Right cardiac atrium (tissue), 5 donors: ENCODE data around the gene PPM1H. TPM values are rescaled to one million over a fixed set of nuclear protein-coding genes. Genes with fewer than 3 reads are reported as not detected.

ENCODE experiments used
- ATAC-seq, 2 donors: fragments of 200-7000 bp; cut with Tn5 transposase; one replicate each; pipeline versions ENCODE4 v1.8.0 to v1.9.1; 2020; ENCODE audit warnings: moderate library complexity in 2 of 2, mild to moderate bottlenecking in 1 of 2
- DNase-seq, 3 donors: peaks; one replicate each; pipeline ENCODE4 v3.0.0-alpha.2; 2020
- H3K27ac ChIP-seq: one replicate; pipeline ENCODE4 v1.5.1; 2013; ENCODE audit warnings: mild to moderate bottlenecking, low read length, control low read depth, moderate library complexity
- H3K27me3 ChIP-seq: one replicate; pipeline ENCODE4 v1.6.1; 2013; ENCODE audit not compliant: control insufficient read depth, insufficient read depth
- H3K4me1 ChIP-seq: one replicate; pipeline ENCODE4 v1.6.1; 2013; ENCODE audit warnings: low read length; ENCODE audit not compliant: control insufficient read depth, insufficient read depth
- H3K4me3 ChIP-seq: one replicate; pipeline ENCODE4 v1.5.1; 2013; ENCODE audit warnings: low read length, control low read depth
- H3K9me3 ChIP-seq: one replicate; pipeline ENCODE4 v1.6.1; 2013; ENCODE audit warnings: low read length; ENCODE audit not compliant: control insufficient read depth
- WGBS: extraction: QIAGEN DNeasy Blood & Tissue Kit; methylation state at CpG from one replicate; pipeline ENCODE4 v1.1.7; 2013; 5-methylcytosine and 5-hydroxymethylcytosine counted together
- intact Hi-C, 4 donors: fragments of 100-400 bp; cut with DNase I; formaldehyde crosslinking; loops; one replicate each; pipeline versions ENCODE4 v1.11.0 to v1.14.0; 2022 to 2023
- polyA plus RNA-seq: library from polyadenylated mRNA; stranded (reverse); fragments of 200-250 nt; gene quantifications from one replicate; pipeline ENCODE4 v1.2.3, GENCODE V29; 2013
- total RNA-seq, 4 donors: library from RNA; stranded (reverse); fragmentation: NEBNext Ultra II Directional; extraction: Animal tissue kit (Norgen Biotek cat#: 25700); gene quantifications; one replicate each; pipeline ENCODE4 v1.2.1, GENCODE V29; 2021
- donor health status: healthy with polysubstance abuse.
- donor health status: DM: no; HTN: yes; CAD: no.
- donor health status: DM: no; HTN: no; CAD: no.
- donor health status: DM: no; HTN: yes; CAD: no; lungs with severe emphysema.
- donor health status: DM: yes; HTN: yes; CAD: no.

Gene PPM1H
- total and polyA plus RNA-seq, 5 donors: 1.0 to 4.4 (median 3.5) TPM

DNA sequence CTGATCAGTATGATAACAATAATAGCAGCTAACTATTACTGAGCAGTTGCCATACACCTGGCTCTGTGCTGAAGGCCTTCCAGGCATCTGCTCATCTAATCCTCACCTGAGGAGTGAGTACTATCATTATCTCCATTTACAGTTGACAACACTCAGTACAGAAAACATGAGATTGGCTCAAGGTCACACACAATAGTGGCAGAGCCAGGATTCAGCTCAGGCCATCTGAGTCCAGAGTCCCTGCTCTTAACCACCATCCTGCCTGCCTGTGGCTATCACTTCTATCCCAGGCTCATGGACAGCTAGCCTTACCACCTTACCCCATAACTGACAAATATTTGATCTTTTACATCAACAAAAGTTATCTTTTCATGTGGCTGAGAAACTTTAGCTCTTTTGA is 155.5 kb downstream of the PPM1H start:
- DNase-seq (no peak), ATAC-seq (no peak)
- intact Hi-C loops: no loop called here
- no peak overlapping the region for H3K27ac ChIP-seq
- no peaks in the 10 kb centered on the region for H3K4me1 ChIP-seq
- H3K4me3 ChIP-seq: no peak overlapping the region
- H3K9me3 ChIP-seq: no peaks in the 10 kb centered on the region
- H3K27me3 ChIP-seq: no peaks in the 10 kb centered on the region

DNA sequence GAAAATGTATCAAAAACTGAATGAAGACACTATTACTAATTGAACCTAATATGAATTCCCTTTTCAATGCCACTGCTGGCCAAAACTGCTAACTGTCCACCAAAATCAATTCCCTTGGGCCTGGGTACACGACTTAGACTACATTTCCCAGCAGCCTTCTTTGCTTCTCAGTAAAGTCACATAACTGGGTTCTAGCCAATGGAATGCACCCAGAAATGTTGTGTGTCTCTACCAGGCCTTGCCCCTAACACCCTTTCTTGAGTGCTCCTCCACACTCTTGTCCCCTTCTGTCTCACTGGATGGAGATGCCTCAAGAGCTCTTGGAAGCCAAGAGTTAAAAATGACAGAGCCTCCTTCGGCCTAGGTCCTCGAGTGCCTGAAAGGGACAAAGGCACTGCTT is 156.8 kb downstream of the PPM1H start:
- intact Hi-C loops: no loop called here
- Histone ChIP-seq H3K4me1 (no peaks in the 10 kb centered on the region), H3K9me3 (no peaks in the 10 kb centered on the region), H3K27me3 (no peaks in the 10 kb centered on the region), H3K4me3 (no peak overlapping the region), H3K27ac (no peak overlapping the region)
- ATAC-seq (no peak), DNase-seq (no peak)
- 86% methylated on average over 3 of the region's 3 CpGs for WGBS

DNA sequence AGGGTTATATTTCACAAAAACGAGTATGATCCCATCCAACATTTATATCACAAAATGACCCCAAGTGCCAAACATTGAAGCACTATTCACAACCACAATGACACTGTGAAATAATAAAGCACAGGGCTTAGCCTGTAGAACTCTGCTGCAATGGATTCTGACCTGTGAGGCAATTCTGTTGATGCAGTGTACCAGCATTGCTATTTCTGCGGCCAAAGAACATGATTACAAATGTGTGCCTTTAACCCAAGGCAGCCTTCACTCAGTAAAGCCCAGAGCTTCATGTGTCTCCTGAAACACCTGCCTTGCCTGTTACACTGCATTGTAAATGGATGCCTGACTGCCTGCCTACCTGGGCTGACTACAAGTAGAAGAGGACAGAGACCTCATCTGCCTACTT is 158.0 kb downstream of the PPM1H start:
- no peak for ATAC-seq
- Histone ChIP-seq H3K27ac (no peak overlapping the region), H3K27me3 (no peaks in the 10 kb centered on the region), H3K4me1 (no peaks in the 10 kb centered on the region), H3K9me3 (no peaks in the 10 kb centered on the region), H3K4me3 (no peak overlapping the region)
- no peak for DNase-seq
- WGBS: 78% methylated on average over 2 of the region's 2 CpGs
- intact Hi-C loops: no loop called here

DNA sequence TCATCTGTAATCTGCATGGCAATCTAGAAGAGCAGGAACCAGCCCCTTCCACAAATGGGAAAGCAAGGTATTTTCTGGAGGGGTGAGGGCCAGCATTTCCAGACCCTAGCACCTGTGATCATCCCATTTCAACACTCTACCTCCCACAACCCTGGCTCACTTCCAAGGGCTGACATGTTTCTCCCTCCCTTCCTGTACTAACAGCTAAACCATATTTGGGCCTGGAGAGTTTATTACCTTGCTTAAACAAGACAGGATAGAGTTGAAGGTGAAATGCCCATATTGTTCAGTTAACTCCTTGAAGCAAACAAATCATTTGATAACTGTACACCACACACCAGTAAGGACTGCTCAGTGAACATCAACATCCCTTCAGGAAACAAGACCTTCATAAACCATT is 158.4 kb downstream of the PPM1H start:
- intact Hi-C loops: no loop called here
- DNase-seq (no peak), ATAC-seq (no peak)
- no peak overlapping the region for H3K27ac ChIP-seq
- no peak overlapping the region for H3K4me3 ChIP-seq
- no peaks in the 10 kb centered on the region for H3K27me3 ChIP-seq
- H3K4me1 ChIP-seq: no peaks in the 10 kb centered on the region
- H3K9me3 ChIP-seq: no peaks in the 10 kb centered on the region

DNA sequence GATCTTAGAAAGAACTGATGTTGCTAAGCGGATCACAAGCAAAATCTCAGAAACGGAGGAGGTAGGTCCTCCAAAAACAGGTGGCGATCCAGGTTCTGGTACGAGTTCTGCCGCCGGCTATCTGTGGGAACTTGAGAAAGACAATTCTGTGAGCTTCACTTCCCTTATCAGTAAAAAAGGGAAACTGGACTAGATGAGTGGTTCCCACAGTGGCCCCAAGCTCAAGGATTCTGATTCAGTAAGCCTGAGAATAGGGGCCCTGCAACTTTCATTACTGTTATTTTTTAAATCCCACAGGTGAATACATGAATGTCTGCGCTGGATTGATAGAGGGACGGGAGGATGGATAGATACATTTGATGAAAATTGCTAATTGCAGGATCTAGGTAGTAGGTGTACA is 160.2 kb downstream of the PPM1H start:
- H3K27me3 ChIP-seq: no peaks in the 10 kb centered on the region
- ATAC-seq (no peak), DNase-seq (no peak)
- intact Hi-C loops: no loop called here
- H3K4me1 ChIP-seq: no peaks in the 10 kb centered on the region
- H3K9me3 ChIP-seq: no peaks in the 10 kb centered on the region
- H3K27ac ChIP-seq: no peak overlapping the region
- WGBS: 88% methylated on average over 8 of the region's 8 CpGs
- H3K4me3 ChIP-seq: no peak overlapping the region

DNA sequence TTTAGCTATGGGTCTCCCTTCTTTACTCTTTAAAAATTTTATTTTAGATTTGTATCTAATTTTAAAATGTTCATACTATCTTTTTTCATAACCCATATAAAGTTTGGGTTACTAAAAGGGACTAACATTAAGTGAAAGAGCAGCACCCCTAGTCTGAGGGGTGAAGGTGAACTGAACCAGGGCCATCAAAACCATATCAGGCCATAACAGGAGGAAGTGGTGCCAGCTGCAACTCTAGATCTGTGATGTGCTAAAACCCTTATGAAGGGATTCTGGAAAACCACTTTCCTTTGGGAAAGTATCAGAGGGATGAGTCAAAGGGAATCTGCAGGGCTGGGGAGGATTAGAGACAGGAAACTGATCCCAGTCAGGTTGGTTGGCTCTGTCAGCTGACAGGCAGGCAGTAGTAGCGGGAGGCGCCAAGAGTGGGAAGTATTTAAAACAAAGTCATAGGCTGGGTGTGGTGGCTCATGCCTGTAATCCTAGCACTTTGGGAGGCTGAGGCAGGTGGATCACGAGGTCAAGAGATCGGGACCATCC is 162.5 kb downstream of the PPM1H start:
- H3K27ac ChIP-seq: no peak overlapping the region
- H3K4me3 ChIP-seq: no peak overlapping the region
- no peaks in the 10 kb centered on the region for H3K27me3 ChIP-seq
- 95% methylated on average over 4 of the region's 4 CpGs for WGBS
- intact Hi-C loops: no loop called here
- no peaks in the 10 kb centered on the region for H3K9me3 ChIP-seq
- ATAC-seq: no peak
- DNase-seq: no peak
- no peaks in the 10 kb centered on the region for H3K4me1 ChIP-seq

DNA sequence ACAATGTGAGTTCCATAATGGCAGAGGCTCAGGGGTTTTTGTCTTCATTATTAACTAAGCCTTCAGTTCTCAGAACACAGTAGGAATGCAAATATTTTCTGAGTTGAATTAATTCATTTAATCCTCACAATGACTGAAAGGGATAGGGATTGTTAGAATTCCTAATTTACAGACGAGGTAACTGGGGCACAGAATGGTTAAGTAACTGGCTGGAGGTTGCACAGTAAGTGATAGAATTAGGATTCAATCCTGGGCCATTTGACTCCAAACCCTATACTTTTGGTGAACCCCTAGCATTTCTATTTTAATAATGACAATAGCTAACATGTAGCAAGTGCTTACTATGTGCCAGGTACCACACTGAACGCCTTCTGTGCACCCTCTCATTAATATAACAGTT is 163.1 kb downstream of the PPM1H start:
- no peak overlapping the region for H3K4me3 ChIP-seq
- no peaks in the 10 kb centered on the region for H3K27me3 ChIP-seq
- H3K27ac ChIP-seq: no peak overlapping the region
- no peaks in the 10 kb centered on the region for H3K9me3 ChIP-seq
- H3K4me1 ChIP-seq: no peaks in the 10 kb centered on the region
- intact Hi-C loops: no loop called here
- no peak for ATAC-seq
- DNase-seq: no peak
- 94% methylated on average over 2 of the region's 2 CpGs for WGBS

DNA sequence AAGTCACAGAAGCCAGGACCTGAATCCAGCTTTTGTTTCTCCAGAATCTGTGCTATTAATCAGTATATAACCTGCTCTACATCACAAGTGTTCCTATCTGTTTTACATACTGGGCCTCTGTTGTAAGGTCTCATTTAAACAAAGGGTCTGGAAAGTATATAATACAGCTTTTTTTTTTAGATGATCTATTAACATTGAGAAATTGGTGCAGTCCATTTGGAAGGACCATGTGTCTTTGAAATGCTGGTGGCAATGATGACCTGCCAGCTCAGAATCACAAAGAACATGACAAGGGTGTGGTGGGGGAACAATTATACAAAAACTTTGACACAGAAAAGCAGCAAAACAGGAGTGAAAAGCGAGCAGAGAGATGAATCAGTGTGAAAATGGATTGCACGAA is 164.6 kb downstream of the PPM1H start:
- Histone ChIP-seq H3K4me3 (no peak overlapping the region), H3K27me3 (no peaks in the 10 kb centered on the region), H3K9me3 (no peaks in the 10 kb centered on the region), H3K27ac (no peak overlapping the region), H3K4me1 (no peaks in the 10 kb centered on the region)
- ATAC-seq (no peak), DNase-seq (no peak)
- WGBS: 96% methylated on average over 2 of the region's 2 CpGs
- intact Hi-C loops: no loop called here

DNA sequence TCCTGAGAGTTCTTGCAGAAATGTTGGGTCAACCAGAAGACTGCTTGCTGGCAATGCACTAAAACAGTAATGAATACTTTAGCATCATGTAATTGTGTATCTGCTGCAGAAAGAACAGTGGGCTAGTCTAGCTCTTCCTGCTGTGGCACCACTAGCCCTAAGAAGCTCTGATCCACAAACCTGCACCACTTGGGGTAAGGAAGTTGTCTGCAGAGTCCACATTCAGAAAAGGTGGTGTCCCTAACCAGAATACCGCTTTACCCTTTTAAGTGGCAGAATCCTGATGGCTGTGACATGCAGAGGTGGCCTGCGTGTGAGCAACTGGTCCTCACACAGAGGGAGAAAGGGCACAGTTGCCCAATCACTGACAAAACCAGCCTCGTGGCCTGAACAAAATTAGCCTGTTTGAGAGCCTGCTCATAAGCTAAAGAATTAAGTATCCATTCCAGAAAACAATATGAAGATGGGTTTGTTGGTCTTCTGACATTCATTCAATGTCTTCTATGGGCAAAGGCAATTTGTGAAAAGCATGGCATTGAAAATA is 165.8 kb downstream of the PPM1H start:
- no peaks in the 10 kb centered on the region for H3K9me3 ChIP-seq
- intact Hi-C loops: no loop called here
- H3K27me3 ChIP-seq: no peaks in the 10 kb centered on the region
- ATAC-seq (no peak), DNase-seq (no peak)
- H3K4me3 ChIP-seq: no peak overlapping the region
- H3K27ac ChIP-seq: no peak overlapping the region
- H3K4me1 ChIP-seq: no peaks in the 10 kb centered on the region
- WGBS: 96% methylated on average over 3 of the region's 3 CpGs

DNA sequence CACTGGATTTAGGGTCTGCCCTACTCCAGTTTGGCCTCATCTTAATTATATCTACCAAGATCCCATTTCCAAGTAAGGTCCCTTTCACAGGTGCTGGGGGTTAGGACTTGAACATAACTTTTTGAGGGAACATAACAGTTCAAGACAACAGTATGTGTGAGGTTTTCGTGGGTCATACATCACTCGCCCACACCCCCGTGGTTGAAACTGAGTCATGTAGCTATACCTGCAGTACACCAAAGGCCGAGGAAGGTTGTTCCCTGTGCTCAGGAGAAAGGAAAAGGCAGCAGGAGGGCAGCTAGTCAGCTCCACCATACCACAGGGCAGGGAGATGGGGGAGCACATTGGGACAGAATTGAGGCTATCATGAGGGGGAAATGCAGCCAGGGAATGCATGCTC is 167.0 kb downstream of the PPM1H start:
- Histone ChIP-seq H3K27ac (no peak overlapping the region), H3K27me3 (no peaks in the 10 kb centered on the region), H3K9me3 (no peaks in the 10 kb centered on the region), H3K4me3 (no peak overlapping the region), H3K4me1 (peaks cover 1% of the 10 kb centered on the region)
- intact Hi-C loops: no loop called here
- 94% methylated on average over 4 of the region's 4 CpGs for WGBS
- no peak for ATAC-seq
- DNase-seq: no peak

DNA sequence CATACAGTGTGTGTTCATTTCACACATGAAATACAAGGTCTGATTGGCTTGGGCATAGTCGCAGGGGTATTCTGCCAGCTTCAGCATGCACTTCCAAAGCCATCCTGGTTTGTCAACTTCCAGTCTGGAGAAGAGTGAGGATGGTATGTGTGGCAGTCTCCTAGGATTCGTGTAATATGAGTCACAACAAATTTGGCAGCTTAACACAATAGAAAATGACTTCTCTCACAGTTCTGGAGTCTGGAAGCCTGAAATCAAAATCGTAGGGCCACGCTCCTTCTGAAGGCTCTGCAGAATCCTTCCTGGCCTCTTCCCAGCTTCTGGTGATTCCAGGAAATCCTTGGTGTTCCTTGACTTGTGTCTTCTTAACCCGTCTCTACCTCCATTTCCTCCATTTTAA is 167.5 kb downstream of the PPM1H start:
- Histone ChIP-seq H3K27ac (no peak overlapping the region), H3K27me3 (no peaks in the 10 kb centered on the region), H3K9me3 (no peaks in the 10 kb centered on the region), H3K4me3 (no peak overlapping the region), H3K4me1 (peaks cover 1% of the 10 kb centered on the region)
- DNase-seq (no peak), ATAC-seq (no peak)
- intact Hi-C loops: no loop called here
- WGBS: 60% methylated on average over 5 of the region's 5 CpGs

DNA sequence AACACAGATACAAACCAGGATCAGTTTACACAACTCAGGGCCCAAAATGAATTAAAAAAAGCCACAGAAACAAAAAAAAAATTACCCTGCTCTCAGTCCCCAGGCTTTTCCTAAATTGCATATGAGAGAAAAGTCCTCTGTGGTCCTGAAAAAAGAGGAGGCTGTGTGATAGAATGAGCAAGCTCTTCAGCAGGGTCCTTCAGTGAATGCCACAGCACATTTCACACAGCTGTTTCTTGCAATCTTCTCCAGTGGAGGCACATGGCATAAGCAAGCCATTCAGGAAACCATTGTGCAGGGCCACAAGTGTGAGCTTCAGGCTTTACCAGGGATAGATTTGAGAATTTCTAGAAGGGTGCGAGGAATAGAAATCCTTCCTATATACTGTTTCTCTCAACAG is 168.5 kb downstream of the PPM1H start:
- no peak for DNase-seq
- no peak for ATAC-seq
- 98% methylated on average over 1 of the region's 1 CpG for WGBS
- Histone ChIP-seq H3K27ac (no peak overlapping the region), H3K4me1 (peaks cover 4% of the 10 kb centered on the region), H3K27me3 (no peaks in the 10 kb centered on the region), H3K4me3 (no peak overlapping the region), H3K9me3 (no peaks in the 10 kb centered on the region)
- intact Hi-C loops: no loop called here
